OCI-M2 (cell line): ENCODE measurements around the gene CNTFR.
A peak's percentile ranks its signal among the peaks of the same experiment; 100 is the strongest.

Experiments
- DNase-seq: peaks from one replicate; lab custom pipeline; 2025; ENCODE audit not compliant: unreplicated experiment; lab: John Stamatoyannopoulos, UW

The CNTFR gene

GRCh38 chr9:34526026-34526425 lies 63.5 kb downstream of the CNTFR start:
- no peak for DNase-seq

DNA sequence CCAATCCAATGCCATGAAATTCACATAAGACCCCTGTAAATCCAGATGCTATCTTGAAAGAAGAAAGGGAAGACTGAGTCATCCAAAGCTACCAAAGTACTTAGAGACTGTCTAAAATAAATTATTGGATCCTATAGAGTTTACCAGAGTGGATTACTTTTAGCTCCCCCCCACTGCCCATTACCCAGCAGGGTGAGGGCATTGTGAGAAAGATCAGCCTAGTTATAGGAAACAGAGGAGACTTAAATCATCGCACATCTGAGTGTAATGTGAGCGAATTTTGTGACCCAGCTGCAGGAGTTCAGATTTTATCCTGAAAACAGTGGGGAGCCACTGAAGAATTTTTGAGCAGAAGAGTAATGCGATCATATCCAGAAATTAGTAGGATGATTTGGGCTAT lies 65.2 kb downstream of the CNTFR start:
- DNase-seq, result no peak

DNA sequence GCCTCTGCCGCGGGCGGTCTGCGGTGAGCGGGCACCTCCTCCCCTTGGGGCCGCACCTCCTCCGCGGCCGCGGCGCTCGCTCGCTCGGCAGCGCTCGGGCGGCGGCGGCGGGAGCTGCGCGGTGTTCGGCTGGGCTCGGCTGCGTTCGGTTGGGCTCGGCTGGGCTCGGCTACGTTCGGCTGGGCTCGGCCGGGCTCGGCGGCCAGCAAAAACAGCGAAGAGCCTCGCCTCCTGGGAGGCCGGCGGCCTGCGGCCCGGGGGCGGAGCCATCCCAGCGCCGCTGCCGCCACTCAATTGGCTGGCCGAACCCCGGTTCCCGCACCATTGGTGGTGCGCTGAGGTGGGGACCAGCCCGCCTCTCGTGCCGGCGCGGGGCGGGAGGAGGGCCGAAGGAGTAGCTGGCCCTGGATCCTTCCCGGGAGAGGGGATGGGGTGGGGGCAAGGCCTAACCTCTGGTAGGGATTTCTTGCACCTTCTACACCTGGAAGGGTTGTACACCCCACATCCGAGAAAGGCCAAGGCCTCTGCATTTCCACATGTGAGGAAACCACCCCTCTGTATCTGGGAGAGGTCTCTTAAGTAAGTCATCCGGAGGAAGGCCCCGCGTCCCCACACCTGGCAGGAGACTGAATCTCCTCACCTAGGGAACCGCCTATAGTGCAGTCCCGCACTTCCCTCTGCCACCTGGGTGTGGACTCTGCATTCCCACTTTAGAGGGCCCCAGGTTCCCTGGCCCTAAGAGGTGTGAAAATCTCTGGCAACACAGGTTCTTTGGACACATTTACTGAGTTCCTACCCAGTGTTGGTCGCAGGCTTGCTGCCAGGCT lies 66.3 kb downstream of the CNTFR start, which contains the start of gene ENHO:
TSS of gene ENHO (minus strand) at position 20 of the 827 bp plus-strand sequence. CDS start 1,295 bp downstream, outside the sequence.
- DNase-seq, result peak; percentile 22

- DNase-seq, result no peak
Observed at GRCh38 chr9:34522091-34522887, 67.2 kb downstream of the CNTFR start.

GRCh38 chr9:34521406-34522045 lies 68.0 kb downstream of the CNTFR start:
- DNase-seq, result no peak

DNA sequence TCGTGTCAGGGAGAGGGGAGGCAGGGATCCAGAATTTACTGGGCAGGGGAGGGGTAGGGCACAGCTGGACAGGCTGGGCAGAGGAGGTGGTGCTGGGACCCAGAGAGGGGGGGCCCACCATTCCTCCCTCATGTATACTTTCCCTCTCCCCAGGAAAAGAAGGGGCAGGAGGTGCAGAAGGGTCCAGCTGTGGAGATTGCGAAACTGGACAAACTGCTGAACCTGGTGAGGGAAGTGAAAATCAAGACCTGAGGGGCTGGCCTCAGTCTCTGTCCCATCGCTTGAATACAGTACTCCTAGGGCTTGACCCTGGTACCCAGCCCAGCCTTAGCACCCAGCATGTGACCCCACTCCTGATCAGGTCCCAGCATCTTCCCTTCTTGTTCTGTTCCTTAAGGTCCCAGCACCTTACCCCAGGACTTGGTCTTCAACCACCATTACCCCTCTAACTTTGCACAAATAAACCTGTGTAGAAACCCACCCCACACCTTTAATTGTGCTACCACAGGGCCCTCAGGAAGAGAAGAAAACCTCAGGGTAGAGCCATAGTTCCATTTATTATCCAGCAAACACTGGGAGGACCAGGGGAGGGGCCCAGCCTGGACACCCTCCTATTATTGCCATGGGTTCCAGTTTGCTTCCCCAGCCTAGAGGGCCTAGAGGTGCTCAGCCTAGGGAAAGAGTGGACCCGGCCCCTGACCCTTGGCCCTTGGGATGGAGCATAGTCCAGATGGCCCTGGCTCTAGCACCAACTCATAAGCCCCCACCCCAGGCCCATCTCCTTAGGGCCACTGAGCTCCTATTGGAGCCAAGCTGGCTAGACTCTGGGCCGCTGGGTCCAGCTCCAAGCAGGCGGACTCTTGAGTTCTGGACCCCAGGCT lies 68.8 kb downstream of the CNTFR start:
- DNase-seq, result no peak

GRCh38 chr9:34520096-34520495 lies 69.4 kb downstream of the CNTFR start:
- no peak for DNase-seq

GRCh38 chr9:34519321-34520020 lies 70.1 kb downstream of the CNTFR start:
- no peak for DNase-seq

DNA sequence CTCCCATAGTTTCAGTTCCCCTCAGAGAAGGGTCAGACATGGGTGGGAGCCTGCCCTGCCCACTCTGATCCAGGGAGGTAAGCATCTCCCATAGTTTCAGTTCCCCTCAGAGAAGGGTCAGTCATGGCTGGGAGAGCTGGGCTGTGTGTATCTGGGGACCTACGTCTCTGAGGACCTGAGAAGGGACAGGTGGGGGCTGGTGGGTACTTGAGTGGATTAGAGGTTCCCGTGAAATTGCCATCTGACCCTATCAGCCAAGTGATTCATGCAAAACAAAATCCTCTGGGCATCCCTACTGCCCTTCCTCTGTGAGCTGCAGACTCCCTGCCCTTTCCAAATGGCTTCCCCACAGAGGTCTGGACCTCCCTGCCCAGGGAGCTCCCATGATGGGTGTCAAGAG lies 70.6 kb downstream of the CNTFR start:
- DNase-seq, result no peak

- DNase-seq, result no peak
Observed at GRCh38 chr9:34518110-34518616, 71.4 kb downstream of the CNTFR start.

- no peak for DNase-seq
Observed at GRCh38 chr9:34517185-34517584, 72.3 kb downstream of the CNTFR start.

DNA sequence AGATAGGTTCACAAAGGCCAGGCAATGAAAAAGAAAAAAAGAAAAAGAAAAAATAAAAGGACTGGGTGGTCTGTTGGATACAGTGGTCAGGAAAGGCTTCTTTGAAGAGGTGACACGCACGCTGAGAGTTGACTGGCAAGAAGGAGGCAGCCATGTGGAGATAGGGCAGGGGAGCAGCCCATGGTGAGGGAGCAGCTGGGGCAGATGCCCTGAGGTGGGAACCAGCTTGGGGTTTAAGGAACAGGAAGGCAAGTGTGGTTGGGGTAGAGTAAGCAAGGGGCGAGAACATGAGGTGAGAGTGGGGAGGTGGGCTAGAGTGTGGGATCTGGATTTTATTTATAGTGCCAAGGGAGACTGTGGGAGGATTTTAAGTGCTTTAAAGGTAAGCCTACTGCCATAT lies 73.6 kb downstream of the CNTFR start:
- no peak for DNase-seq

GRCh38 chr9:34514816-34515215 lies 74.7 kb downstream of the CNTFR start:
- no peak for DNase-seq

GRCh38 chr9:34514401-34514800 lies 75.1 kb downstream of the CNTFR start:
- DNase-seq, result no peak

- DNase-seq, result no peak
Observed at GRCh38 chr9:34513567-34514214, 75.8 kb downstream of the CNTFR start.

DNA sequence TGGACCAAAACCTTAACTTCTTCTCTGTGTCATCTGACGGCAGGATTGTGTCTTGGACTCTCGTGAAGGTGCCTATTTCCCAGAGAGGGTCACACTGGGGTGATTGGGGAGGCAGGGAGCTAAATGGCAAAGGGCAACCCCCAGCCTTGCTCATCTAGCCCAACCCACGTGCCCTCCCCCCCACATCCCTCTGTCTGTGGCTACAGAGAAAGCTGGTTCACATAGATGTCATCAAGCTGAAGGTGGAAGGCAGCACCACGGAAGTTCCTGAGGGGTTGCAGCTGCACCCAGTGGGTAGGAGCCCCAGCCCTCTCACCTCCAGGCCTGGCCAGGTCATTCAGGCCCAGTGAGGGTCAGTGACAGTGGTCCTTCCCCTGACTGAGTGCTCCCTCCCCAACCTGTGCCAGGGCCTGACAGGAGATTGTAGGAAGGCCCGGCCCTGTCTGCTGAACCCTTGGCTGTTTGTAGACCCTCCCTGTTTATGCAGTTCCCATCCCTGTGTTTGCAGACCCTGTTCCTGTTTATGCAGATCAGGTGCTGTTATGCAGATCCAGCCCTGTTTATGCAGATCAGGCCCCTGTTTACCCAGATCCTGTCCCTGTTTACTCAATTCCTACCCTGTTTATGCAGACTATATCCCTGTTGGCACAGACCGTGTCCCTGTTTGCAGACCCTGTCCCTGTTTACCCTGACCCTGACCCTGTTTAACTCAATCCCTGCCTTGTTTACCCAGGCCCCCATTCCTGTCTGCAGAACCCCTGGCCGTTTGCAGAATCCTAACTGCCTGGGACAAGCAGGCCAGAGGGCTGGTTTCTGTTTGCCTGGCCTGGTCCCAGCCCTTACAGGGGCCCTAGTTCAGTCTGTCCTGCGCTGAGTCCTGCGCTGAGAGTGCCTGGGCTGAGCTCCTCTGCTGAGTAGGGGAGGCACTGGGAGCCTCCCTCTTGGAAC lies 77.1 kb downstream of the CNTFR start:
- DNase-seq, result no peak

DNA sequence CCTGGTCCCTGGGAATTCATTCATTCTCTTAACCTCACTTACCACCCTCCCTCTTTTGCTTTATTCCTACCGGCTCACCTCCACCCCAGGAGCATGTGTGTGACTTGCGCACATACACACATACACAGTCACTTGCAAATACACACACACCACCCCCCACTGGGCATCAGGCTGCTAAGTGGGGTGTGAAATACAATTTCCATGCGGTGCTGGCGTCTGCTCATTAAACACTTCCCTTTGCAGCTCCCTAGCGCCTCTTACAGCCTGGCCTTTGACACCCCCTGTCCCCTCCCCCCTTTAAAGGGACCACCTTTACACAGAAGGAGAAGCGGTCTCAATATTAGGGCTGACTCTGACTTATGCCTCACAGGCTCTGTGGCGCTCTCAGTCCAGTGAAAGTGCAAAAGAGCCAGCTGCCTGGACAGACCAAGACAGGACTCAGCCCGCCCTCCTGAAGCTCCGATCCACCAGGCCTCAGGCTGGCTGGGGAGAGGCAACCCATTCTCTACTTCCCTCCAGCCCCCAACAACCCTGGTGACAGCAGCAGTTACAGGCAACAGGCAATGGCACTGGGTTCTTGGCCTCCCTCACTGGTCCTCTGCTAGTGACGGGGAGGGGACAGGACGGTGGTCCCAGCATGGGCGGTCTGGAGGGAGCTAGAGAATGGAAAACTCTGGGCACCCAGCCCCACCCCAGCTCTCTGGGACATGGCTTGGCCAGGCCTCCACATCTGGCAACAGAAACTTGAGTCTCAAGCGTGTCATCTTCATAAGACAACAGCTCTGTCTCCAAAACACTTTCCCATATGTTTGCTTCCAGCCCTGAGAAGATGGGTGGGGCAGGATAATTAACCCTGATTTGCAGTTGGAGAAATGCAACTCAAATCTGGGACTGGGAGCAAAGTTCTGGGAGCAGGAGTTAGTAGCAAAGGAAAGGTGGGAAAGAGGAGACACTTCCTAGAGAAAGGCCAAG lies 78.7 kb downstream of the CNTFR start:
- DNase-seq, result no peak
